Parathyroid adenoma (tissue), 2 donors: ENCODE results near the gene MSLN.

Source experiments
- H2AFZ ChIP-seq: fragments of 300-600 bp; sonication (generic); one replicate; pipeline ENCODE4 v1.7.0; 2017; ENCODE audit warnings: antibody characterized with exemption, mild to moderate bottlenecking
- H3K27ac ChIP-seq: fragments of 300-600 bp; sonication (generic); one replicate; pipeline ENCODE4 v1.7.0; 2017
- H3K27me3 ChIP-seq: fragments of 300-600 bp; sonication (generic); one replicate; pipeline ENCODE4 v1.7.0; 2017; ENCODE audit warnings: low read length; ENCODE audit not compliant: control insufficient read depth, insufficient read depth
- H3K36me3 ChIP-seq: fragments of 300-600 bp; sonication (generic); one replicate; pipeline ENCODE4 v1.7.0; 2017; ENCODE audit warnings: low read length; ENCODE audit not compliant: control insufficient read depth, insufficient read depth
- H3K4me1 ChIP-seq: fragments of 300-600 bp; sonication (generic); one replicate; pipeline ENCODE4 v1.7.0; 2017; ENCODE audit warnings: control low read depth
- H3K4me2 ChIP-seq: fragments of 300-600 bp; sonication (generic); one replicate; pipeline ENCODE4 v1.7.0; 2017; ENCODE audit warnings: low read length
- H3K4me3 ChIP-seq: fragments of 300-600 bp; sonication (generic); one replicate; pipeline ENCODE4 v1.7.0; 2017; ENCODE audit warnings: low read depth, low read length
- H3K79me2 ChIP-seq: fragments of 300-600 bp; sonication (generic); one replicate; pipeline ENCODE4 v1.7.0; 2017; ENCODE audit warnings: control low read depth
- H3K9ac ChIP-seq: fragments of 300-600 bp; sonication (generic); one replicate; pipeline ENCODE4 v1.7.0; 2017; ENCODE audit warnings: mild to moderate bottlenecking
- H3K9me3 ChIP-seq: fragments of 300-600 bp; sonication (generic); one replicate; pipeline ENCODE4 v1.7.0; 2017; ENCODE audit warnings: low read length; ENCODE audit not compliant: control insufficient read depth
- CTCF ChIP-seq: fragments of 300-600 bp; sonication (generic); IDR thresholded peaks from one replicate; pipeline ENCODE4 v1.7.0; 2017; ENCODE audit warnings: antibody characterized with exemption, mild to moderate bottlenecking
- donor health status: primary hyperparathyroidism.

MSLN gene

GRCh38 chr16:778447-778846, 17.9 kb downstream of the MSLN start:
- Histone ChIP-seq H3K9me3 (no peaks in the 10 kb centered on the region), H3K4me2 (no peak overlapping the region), H3K79me2 (no peaks in the 10 kb centered on the region), H3K9ac (no peak overlapping the region), H3K4me3 (no peak overlapping the region), H3K4me1 (no peaks in the 10 kb centered on the region), H3K36me3 (no peaks in the 10 kb centered on the region), H3K27me3 (no peaks in the 10 kb centered on the region), H3K27ac (no peak overlapping the region), H2AFZ (no peak overlapping the region)
- no peak for TF ChIP-seq CTCF

GRCh38 chr16:778909-779527, 18.5 kb downstream of the MSLN start:
- H3K4me1 ChIP-seq = no peaks in the 10 kb centered on the region
- H3K79me2 ChIP-seq = no peaks in the 10 kb centered on the region
- no peak overlapping the region for H3K4me3 ChIP-seq
- no peaks in the 10 kb centered on the region for H3K9me3 ChIP-seq
- no peaks in the 10 kb centered on the region for H3K27me3 ChIP-seq
- no peaks in the 10 kb centered on the region for H3K36me3 ChIP-seq
- no peak overlapping the region for H3K4me2 ChIP-seq
- no peak for TF ChIP-seq CTCF
- no peak overlapping the region for H3K27ac ChIP-seq
- H3K9ac ChIP-seq = no peak overlapping the region
- no peak overlapping the region for H2AFZ ChIP-seq

- Histone ChIP-seq H3K4me1 (no peaks in the 10 kb centered on the region), H2AFZ (no peak overlapping the region), H3K4me2 (no peak overlapping the region), H3K36me3 (no peaks in the 10 kb centered on the region), H3K9ac (no peak overlapping the region), H3K27ac (no peak overlapping the region), H3K9me3 (no peaks in the 10 kb centered on the region), H3K27me3 (no peaks in the 10 kb centered on the region), H3K79me2 (no peaks in the 10 kb centered on the region), H3K4me3 (no peak overlapping the region)
- no peak for TF ChIP-seq CTCF
Measured at GRCh38 chr16:779561-779960, 19.0 kb downstream of the MSLN start.

GRCh38 chr16:780296-780695, 19.8 kb downstream of the MSLN start:
- no peaks in the 10 kb centered on the region for H3K36me3 ChIP-seq
- no peaks in the 10 kb centered on the region for H3K9me3 ChIP-seq
- no peak for TF ChIP-seq CTCF
- H3K4me2 ChIP-seq = no peak overlapping the region
- H3K27me3 ChIP-seq = no peaks in the 10 kb centered on the region
- no peak overlapping the region for H3K27ac ChIP-seq
- H2AFZ ChIP-seq = no peak overlapping the region
- H3K4me1 ChIP-seq = no peaks in the 10 kb centered on the region
- no peaks in the 10 kb centered on the region for H3K79me2 ChIP-seq
- no peak overlapping the region for H3K9ac ChIP-seq
- H3K4me3 ChIP-seq = no peak overlapping the region

GRCh38 chr16:781346-782010, 20.9 kb downstream of the MSLN start:
- Histone ChIP-seq H3K4me2 (no peak overlapping the region), H3K9ac (no peak overlapping the region), H3K36me3 (no peaks in the 10 kb centered on the region), H3K9me3 (no peaks in the 10 kb centered on the region), H3K4me3 (no peak overlapping the region), H3K27me3 (no peaks in the 10 kb centered on the region), H3K27ac (no peak overlapping the region), H3K79me2 (no peaks in the 10 kb centered on the region), H2AFZ (no peak overlapping the region), H3K4me1 (no peaks in the 10 kb centered on the region)
- no peak for TF ChIP-seq CTCF
